ENCODE measurements around the gene TNNT1. TPM values are rescaled to one million over a fixed set of nuclear protein-coding genes. Genes with fewer than 3 reads are reported as not detected.
A peak's percentile ranks its signal among the peaks of the same experiment; 100 is the strongest.

The TNNT1 gene
- total and polyA plus RNA-seq, 12 donors = 0.36 to 11.1 (median 0.90) TPM; not detected in 4

GRCh38 chr19:55096061-55096701, 52.8 kb downstream of the TNNT1 start:
- TF ChIP-seq POLR2A (IDR thresholded peaks at IDR 0.05) = no peak
- no peak for TF ChIP-seq CTCF (IDR thresholded peaks at IDR 0.05)
- 90 to 98% (median 90%) methylated on average over 5 to 23 of the region's 23 CpGs for WGBS, 4 donors
- DNase-seq = peak in 1 of 7 donors; percentile 12
- H3K4me3 ChIP-seq = no peak overlapping the region
- H3K9me3 ChIP-seq (replicated peaks in 1 of 3) = no peaks in the 10 kb centered on the region
- H3K36me3 ChIP-seq (replicated peaks in 1 of 2) = peaks cover 0 to 51% of the 10 kb centered on the region in 2 donors
- intact Hi-C loops (cut with DNase I) = no loop called here
- H3K27me3 ChIP-seq = no peaks in the 10 kb centered on the region
- H3K4me1 ChIP-seq (replicated peaks in 1 of 2) = no peaks in the 10 kb centered on the region
- H3K27ac ChIP-seq = no peak overlapping the region

GRCh38 chr19:55095260-55096060, 53.5 kb downstream of the TNNT1 start:
- peak in 2 of 7 donors; percentile 12 for DNase-seq
- intact Hi-C loops (cut with DNase I) = no loop called here
- WGBS, 4 donors = 88 to 100% (median 92%) methylated on average over 6 to 23 of the region's 23 CpGs
- Histone ChIP-seq H3K27ac (no peak overlapping the region), H3K4me1 (replicated peaks in 1 of 2) (no peaks in the 10 kb centered on the region), H3K9me3 (replicated peaks in 1 of 3) (no peaks in the 10 kb centered on the region), H3K27me3 (no peaks in the 10 kb centered on the region), H3K4me3 (no peak overlapping the region), H3K36me3 (replicated peaks in 1 of 2) (peaks cover 0 to 54% of the 10 kb centered on the region in 2 donors)
- TF ChIP-seq CTCF (IDR thresholded peaks at IDR 0.05) (no peak), POLR2A (IDR thresholded peaks at IDR 0.05) (no peak)

- no peaks in the 10 kb centered on the region for H3K9me3 ChIP-seq (replicated peaks in 1 of 3)
Measured at GRCh38 chr19:55094456-55095259, 54.3 kb downstream of the TNNT1 start.

More at GRCh38 chr19:55094456-55095259, 54.3 kb downstream of the TNNT1 start:
- Histone ChIP-seq H3K27ac (no peak overlapping the region), H3K4me3 (no peak overlapping the region), H3K36me3 (replicated peaks in 1 of 2) (peaks cover 0 to 49% of the 10 kb centered on the region in 2 donors), H3K27me3 (no peaks in the 10 kb centered on the region), H3K4me1 (replicated peaks in 1 of 2) (no peaks in the 10 kb centered on the region)
- TF ChIP-seq CTCF (IDR thresholded peaks at IDR 0.05) (no peak), POLR2A (IDR thresholded peaks at IDR 0.05) (no peak)
- WGBS, 4 donors = 85 to 91% (median 89%) methylated on average over 24 to 32 of the region's 32 CpGs
- intact Hi-C loops (cut with DNase I) = no loop called here
- peak in 1 of 7 donors; percentile 12 for DNase-seq

All from adrenal gland (tissue), 12 donors.